SK-N-SH (cell line): ENCODE measurements around the gene P2RY14.

ENCODE experiments used
- REST ChIP-seq: IDR thresholded peaks from 2 replicates; pipeline ENCODE4 v1.6.1; 2012; ENCODE audit warnings: mild to moderate bottlenecking, low read depth, low read length, moderate library complexity
- TCF12 ChIP-seq: IDR thresholded peaks from 2 replicates; pipeline ENCODE4 v1.4.0; 2012

GRCh38 chr3:151259664-151260063, 18.7 kb downstream of the P2RY14 start:
- TF ChIP-seq TCF12 (no peak), REST (no peak)
